ENCODE results near the gene BTBD7.

- TF ChIP-seq CTCF (optimal IDR thresholded peaks at IDR 0.05 in 1 of 3, IDR thresholded peaks at IDR 0.05 in 1 of 3, conservative IDR thresholded peaks at IDR 0.05 in 1 of 3; ENCODE audit: extremely low read depth in 1 of 3, insufficient read depth in 2 of 3, low read length in 3 of 3) (no peak), EZH2 (IDR thresholded peaks at IDR 0.05; ENCODE audit: low read length) (no peak)
Measured at GRCh38 chr14:93303659-93304058, 29.2 kb downstream of the BTBD7 start.
